NCI-H1105 (cell line): Measurements from ENCODE around the gene SCO2.

ENCODE experiments used
- DNase-seq: peaks from one replicate; lab custom pipeline; 2025; lab: John Stamatoyannopoulos, UW

The SCO2 gene

DNA sequence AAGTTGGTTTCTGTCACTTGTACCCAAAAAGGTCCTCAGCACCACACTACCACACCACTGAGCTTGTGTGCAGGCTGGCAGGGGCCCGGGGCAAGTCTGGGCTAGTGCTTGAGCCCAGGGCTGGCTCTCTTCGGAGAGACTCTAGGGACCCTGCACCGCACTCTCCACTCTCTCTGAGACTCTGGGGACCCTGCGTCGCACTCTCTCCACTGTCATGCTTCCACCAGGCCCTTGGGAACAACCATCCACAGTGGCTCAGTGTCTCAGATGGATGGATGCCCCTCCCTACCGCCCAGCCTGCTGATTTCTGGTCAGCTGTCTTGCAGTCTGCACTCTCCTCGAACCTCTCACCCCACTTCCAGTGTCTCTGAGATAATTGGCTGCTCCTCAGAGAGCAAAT is 48.5 kb downstream of the SCO2 start:
- no peak for DNase-seq

- no peak for DNase-seq
These were observed 49.8 kb downstream of the SCO2 start for GRCh38 chr22:50475652-50476002.

DNA sequence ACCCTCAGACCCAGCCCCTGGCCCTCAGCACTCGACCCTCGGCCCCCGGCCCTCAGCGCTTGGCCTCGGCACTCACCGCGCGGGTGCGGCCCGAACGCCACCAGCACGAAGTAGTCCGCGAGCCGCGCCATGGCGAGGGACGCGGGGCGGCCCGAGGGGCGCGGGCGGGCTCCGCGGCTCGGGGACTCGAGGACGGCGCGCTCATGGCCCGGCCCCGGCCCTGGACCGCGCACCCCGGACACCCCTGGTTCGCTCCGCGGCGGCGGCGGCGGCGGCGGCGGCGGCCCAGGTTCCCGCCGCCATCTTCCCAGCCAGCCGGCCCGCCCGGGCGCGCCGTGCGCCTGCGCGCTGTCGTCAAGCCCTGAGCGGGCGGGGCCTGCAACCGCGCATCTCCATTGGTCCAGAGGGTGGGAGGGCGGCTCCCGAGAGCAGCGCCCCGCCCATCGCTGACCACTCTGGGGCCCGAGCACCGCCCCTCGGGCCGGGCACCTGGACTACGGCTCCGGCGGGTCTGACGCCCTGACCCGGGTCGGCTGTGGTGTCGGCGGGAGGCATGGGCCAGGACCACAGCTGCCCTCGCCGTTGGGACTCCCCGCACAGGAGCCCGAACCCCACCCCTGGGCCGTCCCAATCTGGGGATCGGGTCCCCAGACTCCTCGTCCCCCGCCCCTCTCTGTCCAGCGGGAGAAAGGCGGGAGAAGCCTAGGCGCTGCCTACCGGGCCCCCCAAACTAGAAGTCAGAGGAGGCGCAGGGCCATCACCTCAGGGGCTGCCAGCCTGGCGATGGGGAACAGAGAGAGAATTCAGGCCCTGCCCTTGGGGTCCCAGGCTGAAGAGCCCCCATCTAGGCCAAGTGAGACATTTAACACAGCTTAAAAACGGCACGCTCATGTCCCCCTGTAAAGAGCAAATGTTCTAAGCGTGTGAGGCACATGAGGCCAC is 50.4 kb downstream of the SCO2 start, which contains the start of gene SBF1:
SBF1 (minus strand) TSS at position 326 of the 942 bp plus-strand sequence; CDS start at position 131, 195 bp downstream.
- peak; percentile 83 for DNase-seq

- no peak for DNase-seq
These were observed 51.3 kb downstream of the SCO2 start for GRCh38 chr22:50473855-50474671.
